Measurements from ENCODE around the gene TMBIM4.

DNA sequence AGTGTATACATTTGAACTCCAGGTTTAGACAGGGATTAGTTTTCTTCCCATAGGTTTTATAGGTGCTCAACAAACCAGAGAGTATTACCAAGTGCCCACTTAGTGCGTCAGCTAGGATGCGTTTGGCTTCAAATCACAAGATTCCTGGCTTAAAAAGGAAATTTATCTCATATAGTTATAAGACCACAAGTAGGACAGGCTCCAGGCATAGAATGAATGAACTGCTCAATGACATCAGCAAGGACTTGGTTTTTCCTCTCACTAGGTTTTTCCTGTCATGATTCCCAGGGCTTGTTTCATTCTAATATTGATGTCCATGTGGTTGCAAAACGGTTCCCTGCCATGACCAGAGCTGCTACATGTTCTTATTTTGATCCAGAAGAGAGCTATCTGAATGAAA is 13.2 kb upstream of the TMBIM4 start:
- no peak for TF ChIP-seq POLR2A (IDR thresholded peaks at IDR 0.05)
- TF ChIP-seq, protein P1, sequence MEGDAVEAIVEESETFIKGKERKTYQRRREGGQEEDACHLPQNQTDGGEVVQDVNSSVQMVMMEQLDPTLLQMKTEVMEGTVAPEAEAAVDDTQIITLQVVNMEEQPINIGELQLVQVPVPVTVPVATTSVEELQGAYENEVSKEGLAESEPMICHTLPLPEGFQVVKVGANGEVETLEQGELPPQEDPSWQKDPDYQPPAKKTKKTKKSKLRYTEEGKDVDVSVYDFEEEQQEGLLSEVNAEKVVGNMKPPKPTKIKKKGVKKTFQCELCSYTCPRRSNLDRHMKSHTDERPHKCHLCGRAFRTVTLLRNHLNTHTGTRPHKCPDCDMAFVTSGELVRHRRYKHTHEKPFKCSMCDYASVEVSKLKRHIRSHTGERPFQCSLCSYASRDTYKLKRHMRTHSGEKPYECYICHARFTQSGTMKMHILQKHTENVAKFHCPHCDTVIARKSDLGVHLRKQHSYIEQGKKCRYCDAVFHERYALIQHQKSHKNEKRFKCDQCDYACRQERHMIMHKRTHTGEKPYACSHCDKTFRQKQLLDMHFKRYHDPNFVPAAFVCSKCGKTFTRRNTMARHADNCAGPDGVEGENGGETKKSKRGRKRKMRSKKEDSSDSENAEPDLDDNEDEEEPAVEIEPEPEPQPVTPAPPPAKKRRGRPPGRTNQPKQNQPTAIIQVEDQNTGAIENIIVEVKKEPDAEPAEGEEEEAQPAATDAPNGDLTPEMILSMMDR (IDR thresholded peaks at IDR 0.05), result no peak
